A673 (cell line): Measurements from ENCODE around the gene FBXL13. TPM values are rescaled to one million over a fixed set of nuclear protein-coding genes. Genes with fewer than 3 reads are reported as not detected.

Experiments
- BruUV-seq: library from RNA; stranded (reverse); fragments of 400-500 nt; replicated peaks from 2 replicates; lab custom pipeline; 2021; lab: Mats Ljungman, UMichigan
- CTCF ChIA-PET: fragments of 300-600 bp; sonication (Branson Sonifier 250); formaldehyde crosslinking; loops from one replicate; lab custom pipeline; 2022; ENCODE audit warnings: antibody characterized with exemption; lab: Charles Lee
- POLR2A ChIA-PET: fragments of 300-600 bp; sonication (Branson Sonifier 250); formaldehyde crosslinking; loops from one replicate; lab custom pipeline; 2022; ENCODE audit warnings: antibody characterized with exemption; ENCODE audit not compliant: low non-redundant PET; lab: Charles Lee
- DNase-seq: peaks from one replicate; pipeline ENCODE4 v3.0.0-alpha.2; 2015; ENCODE audit warnings: low spot score
- H3K27ac ChIP-seq: fragments of 200-600 bp; sonication (generic); 2 replicates; pipeline ENCODE4 v1.5.1; 2016; ENCODE audit warnings: mixed run types, low read depth, mild to moderate bottlenecking, mixed read lengths, antibody characterized with exemption, low read length; ENCODE audit not compliant: poor library complexity, severe bottlenecking
- H3K27me3 ChIP-seq: fragments of 200-600 bp; sonication (generic); replicated peaks from 2 replicates; pipeline ENCODE4 v1.6.1; 2017; ENCODE audit warnings: mixed run types, low read depth, mild to moderate bottlenecking, mixed read lengths, antibody characterized with exemption, low read length; ENCODE audit not compliant: insufficient read depth, poor library complexity
- H3K36me3 ChIP-seq: fragments of 200-600 bp; sonication (generic); 2 replicates; pipeline ENCODE4 v1.6.1; 2016; ENCODE audit warnings: mixed run types, mild to moderate bottlenecking, mixed read lengths, antibody characterized with exemption, low read length; ENCODE audit not compliant: insufficient read depth, poor library complexity, severe bottlenecking
- H3K4me1 ChIP-seq: fragments of 200-600 bp; sonication (generic); 2 replicates; pipeline ENCODE4 v1.6.1; 2017; ENCODE audit warnings: mixed run types, mild to moderate bottlenecking, mixed read lengths, antibody characterized with exemption, low read length; ENCODE audit not compliant: insufficient read depth, poor library complexity, severe bottlenecking
- H3K4me3 ChIP-seq: fragments of 200-600 bp; sonication (generic); 2 replicates; pipeline ENCODE4 v1.5.1; 2016; ENCODE audit warnings: low read depth, mixed run types, mild to moderate bottlenecking, mixed read lengths, low read length; ENCODE audit not compliant: poor library complexity, severe bottlenecking
- H3K9me3 ChIP-seq: fragments of 200-600 bp; sonication (generic); 2 replicates; pipeline ENCODE4 v1.6.1; 2016; ENCODE audit warnings: mixed run types, low read depth, mild to moderate bottlenecking, mixed read lengths, antibody characterized with exemption, low read length; ENCODE audit not compliant: poor library complexity, severe bottlenecking
- EZH2 ChIP-seq: fragments of 200-600 bp; sonication (generic); IDR thresholded peaks from 2 replicates; pipeline ENCODE4 v1.6.1; 2017; ENCODE audit warnings: borderline replicate concordance, low read depth, mild to moderate bottlenecking, mixed read lengths, antibody characterized with exemption, low read length; ENCODE audit not compliant: poor library complexity, severe bottlenecking
- intact Hi-C: fragments of 100-400 bp; cut with micrococcal nuclease; formaldehyde crosslinking; loops from one replicate; pipeline ENCODE4 v1.10.0; 2022; ENCODE audit not compliant: unreplicated experiment
- total RNA-seq: library from RNA; stranded (reverse); gene quantifications from 2 replicates; pipeline ENCODE4 v1.2.3, GENCODE V29; 2021
- TF ChIP-seq, protein P1 (sequence below): fragments of 300-800, 200-600 bp; sonication (generic); conservative IDR thresholded peaks from 2 replicates; pipeline ENCODE4 v1.5.1; 2017; ENCODE audit warnings: low read depth, mild to moderate bottlenecking, antibody characterized with exemption, low read length, moderate library complexity, mixed read lengths

The FBXL13 gene
- total RNA-seq, 1 experiment from 2014 or later: 0.37 TPM

DNA sequence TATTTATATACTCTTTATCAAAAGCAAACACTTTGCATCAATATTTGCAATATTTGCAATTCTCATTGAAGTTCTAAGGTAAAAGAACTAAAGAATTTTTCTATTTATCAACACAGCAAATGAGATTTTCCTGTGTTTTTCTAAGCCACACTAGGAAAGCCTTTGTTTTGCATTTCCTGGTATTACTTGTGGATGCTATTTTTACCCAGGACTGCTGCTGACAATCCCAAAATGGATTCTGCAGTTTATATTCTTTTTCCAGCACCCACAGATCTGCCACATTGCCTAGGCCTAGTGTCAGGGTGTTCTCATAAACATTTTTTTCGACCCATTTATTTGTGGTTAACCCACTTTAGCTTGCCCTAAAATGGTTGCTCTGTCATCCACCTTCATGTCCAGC, 135.9 kb downstream of the FBXL13 start:
- no TSS peak for BruUV-seq
- no peak for DNase-seq

DNA sequence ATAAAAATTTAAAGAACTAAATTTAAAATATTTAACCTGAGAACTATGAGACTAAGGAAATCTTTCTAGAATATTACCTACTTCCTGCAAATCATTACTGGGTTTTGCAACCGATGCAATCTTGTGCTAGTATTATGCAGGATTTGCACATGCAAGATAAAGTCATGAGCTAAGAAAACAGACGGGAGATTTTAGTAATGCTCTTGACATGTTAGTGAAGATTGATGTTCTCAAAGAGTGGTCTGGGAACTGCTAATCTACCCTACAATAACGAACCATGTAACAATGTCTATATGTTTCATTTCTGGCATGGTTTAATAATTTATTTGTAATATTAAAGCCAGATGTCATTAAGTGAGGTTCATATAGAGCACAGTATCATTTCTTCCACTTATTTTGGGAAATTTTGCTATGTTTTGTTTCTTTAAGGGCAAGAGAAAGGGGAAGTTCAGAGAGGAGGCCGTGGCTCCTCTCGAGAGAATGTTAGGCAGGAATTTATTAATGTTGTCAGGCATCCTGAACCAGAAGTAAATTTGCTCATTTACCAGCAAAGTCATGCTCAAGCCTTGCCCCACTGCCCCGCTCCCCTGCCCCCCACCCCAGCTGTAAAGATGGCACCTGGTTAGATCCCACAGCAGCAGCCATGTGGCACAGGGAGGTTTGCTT, 139.0 kb downstream of the FBXL13 start:
- Histone ChIP-seq H3K27ac (no peak overlapping the region), H3K4me3 (no peak overlapping the region), H3K4me1 (no peaks in the 10 kb centered on the region), H3K27me3 (no peaks in the 10 kb centered on the region), H3K36me3 (no peaks in the 10 kb centered on the region), H3K9me3 (no peaks in the 10 kb centered on the region)
- BruUV-seq: no TSS peak
- CTCF ChIA-PET: no interaction called here
- intact Hi-C loops: no loop called here
- TF ChIP-seq, protein P1, sequence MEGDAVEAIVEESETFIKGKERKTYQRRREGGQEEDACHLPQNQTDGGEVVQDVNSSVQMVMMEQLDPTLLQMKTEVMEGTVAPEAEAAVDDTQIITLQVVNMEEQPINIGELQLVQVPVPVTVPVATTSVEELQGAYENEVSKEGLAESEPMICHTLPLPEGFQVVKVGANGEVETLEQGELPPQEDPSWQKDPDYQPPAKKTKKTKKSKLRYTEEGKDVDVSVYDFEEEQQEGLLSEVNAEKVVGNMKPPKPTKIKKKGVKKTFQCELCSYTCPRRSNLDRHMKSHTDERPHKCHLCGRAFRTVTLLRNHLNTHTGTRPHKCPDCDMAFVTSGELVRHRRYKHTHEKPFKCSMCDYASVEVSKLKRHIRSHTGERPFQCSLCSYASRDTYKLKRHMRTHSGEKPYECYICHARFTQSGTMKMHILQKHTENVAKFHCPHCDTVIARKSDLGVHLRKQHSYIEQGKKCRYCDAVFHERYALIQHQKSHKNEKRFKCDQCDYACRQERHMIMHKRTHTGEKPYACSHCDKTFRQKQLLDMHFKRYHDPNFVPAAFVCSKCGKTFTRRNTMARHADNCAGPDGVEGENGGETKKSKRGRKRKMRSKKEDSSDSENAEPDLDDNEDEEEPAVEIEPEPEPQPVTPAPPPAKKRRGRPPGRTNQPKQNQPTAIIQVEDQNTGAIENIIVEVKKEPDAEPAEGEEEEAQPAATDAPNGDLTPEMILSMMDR: no peak
- TF ChIP-seq EZH2: no peak
- no peak for DNase-seq
- POLR2A ChIA-PET: no interaction called here

More for the DNA sequence above, 135.9 kb downstream of the FBXL13 start:
- TF ChIP-seq, protein P1: no peak
- TF ChIP-seq EZH2: no peak
- Histone ChIP-seq H3K9me3 (no peaks in the 10 kb centered on the region), H3K4me3 (no peak overlapping the region), H3K4me1 (no peaks in the 10 kb centered on the region), H3K27me3 (no peaks in the 10 kb centered on the region), H3K36me3 (no peaks in the 10 kb centered on the region), H3K27ac (no peak overlapping the region)
- CTCF ChIA-PET: no interaction called here
- POLR2A ChIA-PET: no interaction called here
- intact Hi-C loops: no loop called here

DNA sequence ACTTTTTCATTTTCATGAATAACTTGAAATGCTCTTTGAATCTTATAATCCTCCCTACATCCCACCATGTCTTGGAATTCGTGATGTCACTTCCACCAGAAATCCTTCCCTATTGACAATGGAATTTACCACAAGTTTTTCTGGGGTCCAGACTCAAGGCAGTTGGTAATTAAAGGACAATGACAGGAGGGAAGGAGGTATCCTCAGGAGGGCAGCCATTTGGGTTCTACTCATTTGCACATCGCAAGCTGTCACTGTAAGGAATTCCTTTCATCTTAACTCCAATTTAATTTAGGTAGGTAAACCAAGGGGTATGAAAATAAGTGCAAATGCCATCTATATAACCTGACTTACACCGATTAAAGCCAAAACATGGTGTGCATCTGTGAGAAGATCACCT, 139.9 kb downstream of the FBXL13 start:
- DNase-seq: no peak
- no peak overlapping the region for H3K4me3 ChIP-seq
- intact Hi-C loops: no loop called here
- TF ChIP-seq, protein P1: no peak
- TF ChIP-seq EZH2: no peak
- no peaks in the 10 kb centered on the region for H3K27me3 ChIP-seq
- ChIA-PET CTCF (no interaction called here), POLR2A (no interaction called here)
- no TSS peak for BruUV-seq
- no peaks in the 10 kb centered on the region for H3K9me3 ChIP-seq
- no peaks in the 10 kb centered on the region for H3K4me1 ChIP-seq
- no peaks in the 10 kb centered on the region for H3K36me3 ChIP-seq
- no peak overlapping the region for H3K27ac ChIP-seq
